Measurements from ENCODE around the gene PCIF1. TPM values are rescaled to one million over a fixed set of nuclear protein-coding genes. Genes with fewer than 3 reads are reported as not detected.

Gene PCIF1
- total and polyA plus RNA-seq, 2 donors (not counting 3 experiments of a cell fraction or from before 2014, with no cell fraction given): 26.4 to 27.2 TPM

GRCh38 chr20:45893831-45894230 lies 40.7 kb upstream of the PCIF1 start:
- ChIA-PET CTCF (no interaction called here), POLR2A (no interaction called here)
- no peak overlapping the region for H3K4me2 ChIP-seq (ENCODE audit: insufficient read depth, low read length)
- H3K27ac ChIP-seq (ENCODE audit: insufficient read depth, low read depth, low read length): no peak overlapping the region
- no peak overlapping the region for H3K4me3 ChIP-seq (replicated peaks in 1 of 3; ENCODE audit: insufficient read depth in 1 of 3, low read depth in 1 of 3, low read length in 3 of 3)
- dilution Hi-C loops (cut with MboI; ENCODE audit: extremely low pct_ligation_motif_present, low sequenced_read_pairs) (no loop called here), intact Hi-C loops (cut with micrococcal nuclease) (no loop called here)
- H3K27me3 ChIP-seq (ENCODE audit: control insufficient read depth in 2 of 2, insufficient read depth in 2 of 2, low read length in 2 of 2): no peaks in the 10 kb centered on the region
- DNase-seq (ENCODE audit: low read depth, low spot score): no peak
- H3K9me1 ChIP-seq (replicated peaks; ENCODE audit: control insufficient read depth, extremely low read depth, insufficient read depth, low read length): no peaks in the 10 kb centered on the region
- no peak for FAIRE-seq
- H3K9ac ChIP-seq (replicated peaks; ENCODE audit: extremely low read depth, insufficient read depth, low read length): no peak overlapping the region
- H3K36me3 ChIP-seq (ENCODE audit: control insufficient read depth in 2 of 2, extremely low read depth in 1 of 2, insufficient read depth in 2 of 2, low read length in 2 of 2): peaks cover 4 to 28% of the 10 kb centered on the region in 2 experiments
- TF ChIP-seq POLR2AphosphoS5 (IDR thresholded peaks at IDR 0.05; ENCODE audit: insufficient read depth, low read depth, low read length) (no peak), FOS (IDR thresholded peaks at IDR 0.05; ENCODE audit: borderline replicate concordance, insufficient read depth, low read length) (no peak), CTCF (IDR thresholded peaks at IDR 0.05; ENCODE audit: extremely low read depth in 1 of 2, insufficient read depth in 1 of 2, low read depth in 1 of 2, low read length in 2 of 2) (no peak), MYC (IDR thresholded peaks at IDR 0.05; ENCODE audit: low read depth, low read length) (no peak), GATA2 (IDR thresholded peaks at IDR 0.05; ENCODE audit: insufficient read depth, insufficient read length, low read depth, low read length) (no peak), JUN (IDR thresholded peaks at IDR 0.05; ENCODE audit: borderline replicate concordance, insufficient read depth, insufficient read length, low read depth) (no peak), EZH2 (IDR thresholded peaks at IDR 0.05; ENCODE audit: borderline replicate concordance, low read depth, low read length, severe bottlenecking) (no peak)
- H2AFZ ChIP-seq (ENCODE audit: low read depth, low read length): no peak overlapping the region
- no peaks in the 10 kb centered on the region for H3K79me2 ChIP-seq (ENCODE audit: control insufficient read depth, insufficient read depth, low read length)
- BruUV-seq (replicated peaks): no TSS peak
- no peaks in the 10 kb centered on the region for H3K9me3 ChIP-seq (replicated peaks; ENCODE audit: control insufficient read depth, insufficient read depth, low read length)
- H4K20me1 ChIP-seq (replicated peaks; ENCODE audit: control insufficient read depth, extremely low read depth, insufficient read depth, low read length): no peaks in the 10 kb centered on the region
- peaks cover 22% of the 10 kb centered on the region for H3K4me1 ChIP-seq (ENCODE audit: control insufficient read depth, extremely low read depth, insufficient read depth, low read length)
